Sigmoid colon (tissue), 3 donors: Measurements from ENCODE around the gene TOM1L2.

Source experiments
- CTCF ChIP-seq, 4 experiments: fragments of 450-650 bp in 3 of 4; fragments of 200-600 bp in 1 of 4; IDR thresholded peaks; one replicate each; pipeline ENCODE4 v1.5.1; 2016 to 2019; ENCODE audit warnings: antibody characterized with exemption in 4 of 4, mild to moderate bottlenecking in 3 of 4, moderate library complexity in 2 of 4
- POLR2A ChIP-seq, 2 donors: fragments of 450-650 bp; IDR thresholded peaks; one replicate each; pipeline ENCODE4 v1.6.1; 2016; ENCODE audit warnings: antibody characterized with exemption in 2 of 2, mild to moderate bottlenecking in 2 of 2, moderate library complexity in 2 of 2

GRCh38 chr17:17795296-17795695, 176.9 kb downstream of the TOM1L2 start:
- TF ChIP-seq POLR2A (IDR thresholded peaks at IDR 0.05) (no peak), CTCF (IDR thresholded peaks at IDR 0.05) (no peak)
